Measurements from ENCODE around the gene FNDC7. TPM values are rescaled to one million over a fixed set of nuclear protein-coding genes. Genes with fewer than 3 reads are reported as not detected.

The FNDC7 gene
- total and polyA plus RNA-seq, 9 of the 15 experiments (the other 6 are each of a cell fraction or from before 2014, with no cell fraction given) = not detected

GRCh38 chr1:108692724-108693655, 19.7 kb upstream of the FNDC7 start (continued):
- TF ChIP-seq PRDM10 (IDR thresholded peaks at IDR 0.05; ENCODE audit: partially characterized antibody) (no peak), MNT (conservative IDR thresholded peaks at IDR 0.05) (peak in 1 of 2 experiments; percentile 16; a peak in 1 of 4 replicates), SREBF2 (CRISPR knock-in tag; IDR thresholded peaks at IDR 0.05) (no peak), ZNF76 (CRISPR knock-in tag; IDR thresholded peaks at IDR 0.05; ENCODE audit: borderline replicate concordance) (no peak), ZNF224 (CRISPR knock-in tag; IDR thresholded peaks at IDR 0.05) (peak; percentile 74; the same call in 1 of the 2 replicates), BRD9 (IDR thresholded peaks at IDR 0.05; ENCODE audit: low read depth, partially characterized antibody) (peak; percentile 48), ZNF24 (IDR thresholded peaks at IDR 0.05) (peak; percentile 17; the same call in 1 of the 2 replicates), WHSC1 (IDR thresholded peaks at IDR 0.05; ENCODE audit: low read length) (peak; percentile 22), ZNF121 (CRISPR knock-in tag; conservative IDR thresholded peaks at IDR 0.05) (0 out of 2 replicates have a peak, but pooled peaks have one; percentile 12), CCNT2 (IDR thresholded peaks at IDR 0.05; ENCODE audit: borderline replicate concordance, extremely low read depth, insufficient read length, low read depth, low read length) (peak; percentile 41)
- TF ChIP-seq, protein P1, sequence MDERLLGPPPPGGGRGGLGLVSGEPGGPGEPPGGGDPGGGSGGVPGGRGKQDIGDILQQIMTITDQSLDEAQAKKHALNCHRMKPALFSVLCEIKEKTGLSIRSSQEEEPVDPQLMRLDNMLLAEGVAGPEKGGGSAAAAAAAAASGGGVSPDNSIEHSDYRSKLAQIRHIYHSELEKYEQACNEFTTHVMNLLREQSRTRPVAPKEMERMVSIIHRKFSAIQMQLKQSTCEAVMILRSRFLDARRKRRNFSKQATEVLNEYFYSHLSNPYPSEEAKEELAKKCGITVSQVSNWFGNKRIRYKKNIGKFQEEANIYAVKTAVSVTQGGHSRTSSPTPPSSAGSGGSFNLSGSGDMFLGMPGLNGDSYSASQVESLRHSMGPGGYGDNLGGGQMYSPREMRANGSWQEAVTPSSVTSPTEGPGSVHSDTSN (CRISPR knock-in tag; IDR thresholded peaks at IDR 0.05; ENCODE audit: low read depth) = no peak
- TF ChIP-seq, protein P1 (tag; conservative IDR thresholded peaks at IDR 0.05; ENCODE audit: low read depth) = peak; percentile 29; the same call in 1 of the 2 replicates
- TF ChIP-seq, protein P2, sequence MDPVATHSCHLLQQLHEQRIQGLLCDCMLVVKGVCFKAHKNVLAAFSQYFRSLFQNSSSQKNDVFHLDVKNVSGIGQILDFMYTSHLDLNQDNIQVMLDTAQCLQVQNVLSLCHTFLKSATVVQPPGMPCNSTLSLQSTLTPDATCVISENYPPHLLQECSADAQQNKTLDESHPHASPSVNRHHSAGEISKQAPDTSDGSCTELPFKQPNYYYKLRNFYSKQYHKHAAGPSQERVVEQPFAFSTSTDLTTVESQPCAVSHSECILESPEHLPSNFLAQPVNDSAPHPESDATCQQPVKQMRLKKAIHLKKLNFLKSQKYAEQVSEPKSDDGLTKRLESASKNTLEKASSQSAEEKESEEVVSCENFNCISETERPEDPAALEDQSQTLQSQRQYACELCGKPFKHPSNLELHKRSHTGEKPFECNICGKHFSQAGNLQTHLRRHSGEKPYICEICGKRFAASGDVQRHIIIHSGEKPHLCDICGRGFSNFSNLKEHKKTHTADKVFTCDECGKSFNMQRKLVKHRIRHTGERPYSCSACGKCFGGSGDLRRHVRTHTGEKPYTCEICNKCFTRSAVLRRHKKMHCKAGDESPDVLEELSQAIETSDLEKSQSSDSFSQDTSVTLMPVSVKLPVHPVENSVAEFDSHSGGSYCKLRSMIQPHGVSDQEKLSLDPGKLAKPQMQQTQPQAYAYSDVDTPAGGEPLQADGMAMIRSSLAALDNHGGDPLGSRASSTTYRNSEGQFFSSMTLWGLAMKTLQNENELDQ (CRISPR knock-in tag; IDR thresholded peaks at IDR 0.05; ENCODE audit: borderline replicate concordance) = peak; percentile 83; the same call in 1 of the 2 replicates
- TF ChIP-seq, protein P3, sequence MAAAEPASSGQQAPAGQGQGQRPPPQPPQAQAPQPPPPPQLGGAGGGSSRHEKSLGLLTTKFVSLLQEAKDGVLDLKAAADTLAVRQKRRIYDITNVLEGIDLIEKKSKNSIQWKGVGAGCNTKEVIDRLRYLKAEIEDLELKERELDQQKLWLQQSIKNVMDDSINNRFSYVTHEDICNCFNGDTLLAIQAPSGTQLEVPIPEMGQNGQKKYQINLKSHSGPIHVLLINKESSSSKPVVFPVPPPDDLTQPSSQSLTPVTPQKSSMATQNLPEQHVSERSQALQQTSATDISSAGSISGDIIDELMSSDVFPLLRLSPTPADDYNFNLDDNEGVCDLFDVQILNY (CRISPR knock-in tag; IDR thresholded peaks at IDR 0.05) = 0 out of 2 replicates have a peak, but pooled peaks have one; percentile 66
